ENCODE measurements around the gene SMAD9. TPM values are rescaled to one million over a fixed set of nuclear protein-coding genes. Genes with fewer than 3 reads are reported as not detected.

Gene SMAD9
- total RNA-seq, 1 experiment from 2014 or later, result 1.1 TPM

DNA sequence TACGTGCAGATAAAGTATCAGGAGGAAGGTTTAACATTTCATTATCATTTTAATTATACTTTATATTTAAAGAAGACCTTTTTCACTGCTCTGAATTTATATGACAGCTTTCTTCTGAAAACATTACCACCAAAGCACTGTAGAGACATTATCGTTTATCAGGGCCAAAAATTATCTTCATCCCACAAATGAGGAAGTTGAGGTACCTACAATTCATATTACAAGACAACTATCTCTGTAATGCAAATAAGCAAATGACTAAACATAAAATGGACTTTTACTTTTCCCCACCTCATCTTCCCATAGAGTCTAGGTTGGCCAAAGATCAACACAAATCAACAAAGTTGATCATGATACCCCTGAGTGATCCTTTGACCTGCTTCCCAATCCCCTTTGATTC lies 30.9 kb upstream of the SMAD9 start:
- no peak overlapping the region for H2BK120ac ChIP-seq (ENCODE audit: low read depth, low read length, poor library complexity, severe bottlenecking)
- Mint-ChIP-seq H3K4me3 (no peak overlapping the region), H3K9me3 (no peaks in the 10 kb centered on the region), H3K27me3 (ENCODE audit: low read depth) (no peaks in the 10 kb centered on the region), H3K27ac (no peak overlapping the region), H3K36me3 (ENCODE audit: insufficient read depth in 1 of 3, low read depth in 3 of 3) (peaks cover 2 to 18% (median 9%) of the 10 kb centered on the region in 3 experiments; a peak in 5 of 7 replicates), H3K4me1 (no peaks in the 10 kb centered on the region; a peak in 1 of 4 replicates)
- no peaks in the 10 kb centered on the region for H4K20me1 ChIP-seq (ENCODE audit: control insufficient read depth, insufficient read depth, insufficient read length)
- H4K8ac ChIP-seq (replicated peaks; ENCODE audit: insufficient read length, low read depth, low read length), result no peak overlapping the region
- no peak overlapping the region for H2BK12ac ChIP-seq (ENCODE audit: insufficient read length, low read depth, low read length)
- H2BK5ac ChIP-seq (ENCODE audit: insufficient read length, low read length), result no peak overlapping the region
- H2AFZ ChIP-seq (ENCODE audit: low read length), result no peak overlapping the region
- no peak overlapping the region for H3T11ph ChIP-seq (ENCODE audit: low read length)
- H3K27ac ChIP-seq (ENCODE audit: insufficient read length, low read depth, low read length), result no peak overlapping the region
- H3K79me2 ChIP-seq (ENCODE audit: insufficient read depth, low read length), result no peaks in the 10 kb centered on the region
- no peaks in the 10 kb centered on the region for H3K27me3 ChIP-seq (ENCODE audit: insufficient read depth, low read length)
- H2BK15ac ChIP-seq (ENCODE audit: low read depth, low read length), result no peak overlapping the region
- no peak overlapping the region for H3K4ac ChIP-seq (ENCODE audit: low read depth, low read length)
- no peak overlapping the region for H3K14ac ChIP-seq (ENCODE audit: insufficient read depth, low read length)
- H3K9me3 ChIP-seq (ENCODE audit: control insufficient read depth, low read depth, low read length), result no peaks in the 10 kb centered on the region
- H2BK20ac ChIP-seq (ENCODE audit: low read depth, low read length, poor library complexity, severe bottlenecking), result no peak overlapping the region
- no peak overlapping the region for H3K4me2 ChIP-seq (ENCODE audit: insufficient read depth, insufficient read length, low read length)
- H4K5ac ChIP-seq (ENCODE audit: insufficient read length, low read depth, low read length), result no peak overlapping the region
- WGBS (ENCODE audit: extremely low coverage, insufficient read length, low lambda C conversion rate), result no CpG with 5 or more reads among the region's 2 CpGs
- H3K4me1 ChIP-seq (ENCODE audit: insufficient read depth, low read length), result no peaks in the 10 kb centered on the region
- no peak for DNase-seq
- H2AK5ac ChIP-seq (ENCODE audit: insufficient read length, low read length), result no peak overlapping the region
- no peaks in the 10 kb centered on the region for H3K79me1 ChIP-seq (ENCODE audit: insufficient read depth, low read depth, low read length, poor library complexity, severe bottlenecking)
- no peak for TF ChIP-seq CTCF (conservative IDR thresholded peaks at IDR 0.05)
- no peaks in the 10 kb centered on the region for H3K23me2 ChIP-seq (ENCODE audit: insufficient read length, low read depth, low read length, poor library complexity, severe bottlenecking)
- no peak overlapping the region for H4K91ac ChIP-seq (ENCODE audit: insufficient read length, low read depth, low read length)
- H3K9ac ChIP-seq (ENCODE audit: extremely low read depth, insufficient read length, low read length), result no peak overlapping the region
- H3K18ac ChIP-seq (ENCODE audit: insufficient read length, low read depth, low read length), result no peak overlapping the region
- no peak overlapping the region for H3K23ac ChIP-seq (ENCODE audit: insufficient read length, low read depth, low read length)
- no peak overlapping the region for H3K56ac ChIP-seq (ENCODE audit: insufficient read length, low read depth, low read length)
